Activated T-cell treated with anti-CD3 and anti-CD28 coated beads for 4 hours (primary cell): ENCODE data around the gene ATP2B2.

Source experiments
- DNase-seq: peaks from one replicate; pipeline ENCODE4 v3.0.0-alpha.2; 2020

ATP2B2 gene

DNA sequence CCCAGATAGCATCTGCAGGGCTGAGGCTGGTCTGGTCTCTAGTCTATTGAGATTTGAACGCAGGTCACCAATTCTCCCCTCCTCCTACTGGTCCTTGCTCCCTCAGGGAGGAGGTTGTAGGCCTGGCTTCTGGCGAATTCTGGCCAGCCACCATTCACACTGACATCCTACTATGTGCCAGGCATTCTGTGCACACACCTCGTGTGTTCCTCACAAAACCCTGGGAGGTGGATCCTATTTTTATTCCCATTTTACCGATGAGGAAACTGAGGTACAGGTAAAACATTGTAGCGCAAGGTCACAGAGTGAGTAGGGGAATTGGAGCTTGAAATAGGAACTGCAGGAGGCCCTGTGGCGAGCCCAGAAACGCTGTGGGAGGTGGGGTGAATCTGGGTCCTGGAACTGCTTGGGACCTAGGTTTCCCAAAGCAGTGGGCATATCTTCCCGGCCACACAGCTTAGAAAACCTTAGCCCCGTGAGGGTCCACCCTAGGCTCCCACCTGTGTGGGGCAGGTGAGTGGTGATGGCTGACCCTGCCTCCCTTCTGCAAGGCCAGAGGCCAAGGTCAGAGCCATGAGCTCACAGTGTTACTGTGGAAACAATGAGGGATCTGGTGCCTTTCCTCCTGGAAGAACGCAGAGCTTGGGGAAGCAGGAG is 4.8 kb upstream of the ATP2B2 start:
- DNase-seq: no peak

DNA sequence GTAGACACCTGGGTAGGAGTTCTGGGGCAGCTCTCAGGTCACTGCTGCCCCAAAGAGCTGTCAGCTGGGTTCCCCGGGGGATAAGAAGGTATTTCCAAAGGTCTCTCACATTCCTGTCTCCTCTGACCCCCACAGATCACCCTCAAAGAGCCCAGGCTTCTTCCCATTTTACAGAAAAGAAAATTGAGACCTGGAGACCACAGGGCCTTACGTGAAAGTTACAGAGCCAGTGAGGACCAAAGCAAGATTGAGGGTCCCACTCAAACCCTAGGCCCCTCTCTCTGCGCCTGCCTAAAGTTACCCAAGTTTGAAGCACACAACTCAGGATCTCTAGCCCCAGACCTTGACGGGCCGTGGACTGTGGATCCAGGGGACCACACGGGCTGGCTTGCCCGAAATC is 3.9 kb upstream of the ATP2B2 start:
- no peak for DNase-seq

DNA sequence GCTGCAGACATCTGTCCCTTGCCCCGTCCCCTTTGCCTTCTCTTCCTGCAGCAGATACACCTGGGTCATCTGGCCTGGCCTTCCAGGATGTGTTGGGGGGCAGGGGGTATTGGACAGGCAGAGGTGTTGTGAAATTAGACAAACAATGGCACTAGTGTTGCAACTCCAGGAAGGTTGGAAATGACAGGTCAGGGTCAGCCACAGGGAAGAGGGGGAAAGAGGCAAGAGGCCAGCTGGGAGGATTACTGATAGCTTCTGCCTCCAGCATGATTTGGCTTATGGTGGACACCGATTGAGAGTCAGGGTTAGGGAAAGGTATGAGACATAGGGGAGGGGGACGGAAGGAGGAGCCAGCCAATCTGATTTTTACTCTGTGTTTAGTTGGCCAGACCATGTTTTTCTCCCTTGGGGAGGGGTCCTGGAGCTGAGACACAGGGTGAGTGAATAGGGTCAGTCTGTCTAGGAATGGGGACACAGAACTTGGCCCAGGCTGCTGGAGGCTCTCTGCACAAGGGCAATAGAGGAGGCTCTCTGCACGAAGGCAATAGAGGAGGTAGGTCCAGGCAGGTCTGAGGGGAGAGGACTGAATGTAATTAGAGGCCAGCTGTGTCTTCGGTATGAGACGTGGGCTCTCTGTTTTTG is 3.4 kb upstream of the ATP2B2 start:
- DNase-seq: no peak

DNA sequence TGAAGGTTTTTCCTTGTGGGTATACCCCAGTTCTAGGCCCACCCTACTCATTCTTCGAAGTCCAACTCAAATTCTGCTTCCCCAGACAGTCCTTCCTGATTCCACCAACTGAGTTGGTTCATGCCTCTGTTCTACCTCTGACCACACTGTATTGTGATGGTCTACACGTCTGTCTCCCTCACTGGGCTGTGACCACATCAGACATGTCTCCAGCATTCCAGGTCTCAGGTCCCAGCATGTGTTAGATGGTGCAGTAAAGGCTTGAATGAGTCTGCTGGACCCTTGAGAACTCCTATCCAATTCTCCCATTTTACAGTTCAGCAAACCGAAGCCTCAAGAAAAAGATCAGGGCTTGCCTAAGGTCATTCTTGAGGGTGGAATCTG is 2.8 kb upstream of the ATP2B2 start:
- DNase-seq: no peak

DNA sequence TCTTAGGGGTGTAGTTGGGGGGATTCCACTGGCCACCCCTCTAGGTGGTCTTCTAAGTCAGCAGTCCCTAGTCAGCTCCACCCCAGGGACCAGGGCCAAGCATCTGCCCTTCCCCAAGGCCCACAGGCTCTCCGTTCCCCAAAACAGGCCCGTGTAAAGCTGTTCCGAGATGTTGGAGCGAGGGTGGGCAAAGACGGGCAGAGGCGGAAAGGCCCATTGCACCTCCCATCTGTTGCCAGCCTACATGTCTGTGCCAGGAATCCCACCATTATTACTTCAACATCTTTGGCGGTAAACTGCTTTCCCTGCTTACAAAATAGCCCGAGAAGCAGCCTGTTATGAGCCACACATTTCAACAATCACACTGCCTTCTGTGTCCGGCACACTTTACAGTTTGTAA is 1.9 kb upstream of the ATP2B2 start:
- DNase-seq: no peak

GRCh38 chr3:10506696-10507095 is 1.3 kb upstream of the ATP2B2 start:
- no peak for DNase-seq

DNA sequence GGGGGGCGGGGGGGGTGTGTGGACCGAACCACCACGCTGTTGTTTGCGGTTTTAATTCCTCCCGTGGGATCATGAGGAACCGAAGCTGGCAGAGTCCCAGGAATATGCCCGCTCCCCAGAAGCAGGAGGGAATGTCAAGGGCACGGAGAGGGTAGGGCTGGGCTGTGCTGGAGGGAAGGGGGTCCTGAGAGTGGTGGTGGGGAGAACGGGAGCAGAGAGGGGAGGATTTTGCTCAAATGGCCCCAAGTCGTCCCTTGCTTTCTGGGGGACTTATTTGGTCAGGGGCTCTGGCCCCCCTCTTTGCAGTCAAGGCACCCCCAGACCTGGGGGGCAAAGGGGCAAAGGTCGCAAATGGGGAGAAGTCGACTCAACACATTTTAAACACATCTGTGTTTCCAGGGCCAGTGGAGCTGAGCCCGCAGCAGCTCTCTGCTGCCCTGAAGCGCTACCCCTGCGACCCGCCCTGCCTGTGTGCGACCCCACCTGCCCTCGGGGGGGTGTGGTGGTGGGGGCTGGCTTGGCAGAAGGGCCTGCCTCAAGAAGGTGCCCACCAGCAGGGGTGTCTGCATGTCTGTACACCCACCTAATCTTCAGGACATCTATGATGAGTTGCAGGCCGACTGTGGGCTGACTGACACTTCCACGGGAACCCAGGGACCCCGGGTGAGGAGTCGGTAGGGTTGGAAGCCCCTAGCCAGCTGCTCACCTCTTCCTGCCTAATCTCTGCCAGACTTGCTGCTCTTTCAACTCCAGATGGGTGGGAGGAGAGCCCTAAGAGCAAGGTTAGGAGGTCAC is 602 bp upstream of the ATP2B2 start:
- no peak for DNase-seq

DNA sequence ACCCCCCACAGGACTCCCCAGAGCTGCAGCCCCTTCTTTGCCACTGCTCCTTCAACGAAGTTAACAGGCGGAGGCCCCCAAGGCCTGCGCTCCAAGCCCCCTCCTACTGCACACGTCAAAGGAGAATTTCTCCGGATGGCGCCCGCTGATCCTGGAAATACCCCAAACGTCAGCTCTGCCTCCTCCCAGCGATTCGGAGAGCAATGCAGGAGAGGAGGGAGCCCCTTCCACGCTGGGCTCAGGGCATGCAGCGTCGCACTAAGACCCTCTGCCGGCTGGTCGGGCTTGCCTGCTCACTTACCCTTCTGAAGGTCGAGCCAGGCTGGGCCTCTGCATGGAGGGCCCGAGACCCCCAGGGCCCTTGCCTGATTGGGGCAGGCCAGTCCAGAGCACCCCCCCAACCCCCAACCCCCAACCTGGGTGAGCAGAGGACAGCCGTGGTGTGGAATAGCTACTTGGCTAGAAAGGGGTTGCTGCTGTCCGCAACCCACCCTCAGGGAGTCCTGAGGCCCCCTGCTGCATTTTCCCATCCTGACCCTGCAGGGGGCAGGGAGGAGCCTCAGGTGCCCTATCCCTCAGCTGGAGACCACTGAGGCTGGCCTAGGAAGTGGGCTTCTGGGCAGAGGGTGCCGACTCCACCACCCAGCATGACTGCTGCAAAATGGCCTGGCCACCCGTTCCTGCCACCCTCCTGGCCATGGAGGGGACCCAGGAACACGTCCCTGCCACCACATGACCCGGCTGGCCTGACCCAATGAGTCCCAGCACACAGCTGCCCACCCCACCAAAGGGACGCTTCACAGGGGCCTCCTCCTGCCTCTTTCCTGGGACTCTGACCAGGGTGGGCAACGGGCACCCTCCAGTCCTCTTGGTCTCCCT is 976 bp downstream of the ATP2B2 start:
- no peak for DNase-seq

DNA sequence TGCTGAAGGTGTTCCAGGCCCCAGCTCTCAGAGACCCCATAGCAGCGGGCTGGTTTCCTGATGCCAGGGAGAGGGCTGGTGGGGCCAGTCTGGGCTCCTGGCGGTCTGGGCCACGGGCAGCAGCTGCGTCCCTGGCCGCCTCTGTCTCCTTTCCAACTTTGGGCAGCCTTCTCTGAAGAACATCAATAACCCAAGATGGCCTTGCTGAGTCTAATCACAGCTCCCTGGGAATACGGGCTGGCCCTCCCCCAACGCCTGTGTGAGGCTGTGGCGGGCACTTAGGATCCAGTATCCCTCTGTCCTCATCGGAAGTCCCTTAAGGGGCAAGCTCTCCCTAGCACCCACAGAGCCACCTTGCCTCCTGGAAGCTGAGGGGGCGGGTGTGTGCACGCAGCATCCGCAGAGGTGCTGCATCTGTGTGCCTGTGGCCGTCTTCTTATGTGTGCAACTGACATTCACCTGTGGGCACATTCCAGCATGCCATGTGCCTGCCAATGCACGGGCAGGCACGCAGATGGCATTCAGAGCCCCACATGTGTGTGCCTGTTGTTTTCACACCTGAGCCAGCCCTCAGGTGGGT is 2.1 kb downstream of the ATP2B2 start:
- DNase-seq: no peak

- DNase-seq: no peak
Measured at GRCh38 chr3:10502185-10502880, 3.1 kb downstream of the ATP2B2 start.

DNA sequence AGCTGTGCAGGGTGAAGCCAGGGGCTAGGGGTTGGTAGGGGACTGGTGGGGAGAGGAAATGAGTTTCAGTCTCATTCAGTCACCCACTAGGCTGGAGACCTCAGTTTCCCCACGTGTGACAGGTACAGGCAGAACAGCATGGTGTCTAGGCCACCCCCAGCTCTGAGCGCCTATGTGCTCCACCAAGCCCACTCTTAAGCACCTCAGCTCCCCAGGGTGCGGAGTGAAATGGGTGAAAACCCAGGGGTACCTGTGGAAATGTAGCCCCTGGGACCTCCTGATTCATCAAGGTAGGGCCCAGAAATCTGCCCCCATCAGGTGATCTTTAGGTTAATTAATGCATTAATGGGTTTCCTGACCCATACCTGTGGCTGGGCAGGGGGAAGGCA is 3.7 kb downstream of the ATP2B2 start:
- no peak for DNase-seq

- DNase-seq: no peak
Measured at GRCh38 chr3:10500717-10501663, 4.4 kb downstream of the ATP2B2 start.

DNA sequence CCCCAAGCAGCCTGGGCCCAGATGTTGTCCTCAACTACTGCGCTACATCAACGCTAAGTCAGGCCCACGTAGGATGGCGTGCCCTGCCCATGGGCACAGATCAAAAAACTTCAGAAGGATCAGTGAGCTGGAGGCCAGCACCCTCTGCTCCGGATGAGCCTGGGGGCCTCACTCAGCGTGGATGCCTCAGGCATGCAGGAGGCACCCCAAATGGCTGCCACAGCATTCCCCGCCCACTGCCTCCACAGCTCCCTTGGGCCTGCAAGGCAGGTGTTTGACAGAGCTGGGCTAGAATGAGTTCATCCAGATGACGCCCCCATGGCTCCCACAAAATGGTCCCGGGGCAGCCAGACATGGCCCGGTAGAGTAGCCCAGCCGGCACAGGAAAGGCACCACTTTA is 7.1 kb downstream of the ATP2B2 start:
- no peak for DNase-seq

GRCh38 chr3:10497439-10497838 is 7.9 kb downstream of the ATP2B2 start:
- no peak for DNase-seq

DNA sequence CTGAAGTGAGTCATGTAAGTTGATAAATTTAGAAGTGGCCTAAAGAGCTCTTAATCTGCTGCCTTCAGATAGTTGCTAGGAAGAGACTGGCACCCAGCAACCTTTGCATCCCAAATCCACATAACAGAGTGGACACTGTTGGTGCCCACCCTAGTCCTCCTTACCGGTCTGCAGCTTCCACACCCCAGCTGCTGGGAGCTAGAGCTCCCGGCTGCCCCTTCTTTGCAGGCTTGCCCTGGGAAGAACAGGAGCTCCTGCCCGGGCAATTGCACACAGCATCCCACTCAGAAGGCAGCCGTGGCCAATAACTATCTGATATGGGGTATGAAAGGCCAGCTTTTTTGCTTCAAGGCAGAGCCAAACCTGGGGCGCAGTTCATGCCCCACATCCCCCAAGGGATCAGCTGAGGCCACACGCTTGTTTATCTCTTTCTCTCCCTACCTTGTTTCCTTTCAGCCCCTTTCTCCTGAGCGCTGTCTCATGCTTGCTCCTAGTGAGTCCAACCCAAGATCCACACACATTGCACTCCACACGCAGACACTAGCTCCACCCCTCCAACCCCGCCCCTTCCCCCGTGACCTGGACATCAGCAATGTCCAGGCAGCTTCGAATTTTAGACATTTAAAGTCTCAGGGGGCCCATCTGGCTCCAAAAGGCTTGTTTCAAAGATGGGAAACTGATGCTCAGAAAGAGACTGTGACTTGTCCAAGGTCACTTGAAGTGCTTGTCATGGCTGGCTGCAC is 9.1 kb downstream of the ATP2B2 start:
- DNase-seq: no peak

- no peak for DNase-seq
Measured at GRCh38 chr3:10495614-10496013, 9.8 kb downstream of the ATP2B2 start.

DNA sequence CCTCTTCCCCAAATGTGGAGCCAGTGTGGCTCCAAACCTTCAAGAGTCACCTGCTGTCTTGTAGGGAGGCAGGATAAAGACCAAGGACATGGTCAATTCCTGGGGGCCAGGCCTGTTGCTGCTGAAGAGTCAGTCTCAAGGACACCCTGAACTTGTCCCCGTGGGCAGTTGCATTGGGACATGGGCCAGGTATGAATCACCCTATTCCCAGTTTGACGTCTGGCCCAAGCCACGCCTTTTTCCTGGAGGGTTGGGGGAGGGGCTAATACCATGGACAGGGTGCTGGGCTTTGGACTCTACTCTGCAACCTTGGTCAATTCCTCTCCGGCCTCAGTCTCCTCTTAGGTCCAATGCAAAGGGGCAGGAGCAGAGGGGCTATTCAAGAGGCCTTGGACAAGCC is 10.4 kb downstream of the ATP2B2 start:
- no peak for DNase-seq

- no peak for DNase-seq
Measured at GRCh38 chr3:10494180-10494579, 11.2 kb downstream of the ATP2B2 start.

DNA sequence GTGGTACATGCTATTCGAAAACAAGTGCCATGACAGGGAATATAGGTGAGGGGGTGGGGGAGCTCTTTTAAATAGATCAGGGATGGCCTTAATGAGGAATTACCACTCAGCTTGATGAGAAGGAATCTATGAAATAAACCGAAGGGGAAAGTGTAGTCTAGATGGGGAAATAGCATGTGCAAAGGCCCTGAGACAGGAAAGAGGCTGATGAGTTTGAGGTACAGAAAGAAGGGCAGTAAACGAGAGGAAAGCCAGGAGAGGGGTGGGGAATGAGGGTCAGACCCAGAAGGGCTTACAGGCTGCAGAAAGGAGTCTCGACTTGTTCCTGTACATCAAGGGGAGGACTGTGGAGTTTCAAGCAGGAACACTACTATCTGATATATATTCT is 12.2 kb downstream of the ATP2B2 start:
- DNase-seq: no peak
